Ascending aorta (tissue), 2 donors: ENCODE results near the gene KRTAP12-1. TPM values are rescaled to one million over a fixed set of nuclear protein-coding genes. Genes with fewer than 3 reads are reported as not detected.
"Not testable (repeated sequence)": the region's sequence is repeated elsewhere in the genome, so short reads cannot be mapped to it uniquely, and the experiment has no call there.

Source experiments
- DNase-seq, 2 donors: peaks; one replicate each; pipeline ENCODE4 v3.0.0-alpha.2; 2019; ENCODE audit warnings: low spot score in 2 of 2
- H3K27ac ChIP-seq, 2 donors: fragments of 200-600 bp; sonication (generic); one replicate each; pipeline ENCODE4 v1.5.1; 2016 to 2017; ENCODE audit warnings: mild to moderate bottlenecking in 1 of 2
- H3K27me3 ChIP-seq: fragments of 200-600 bp; sonication (generic); one replicate; pipeline ENCODE4 v1.5.1; 2017
- H3K36me3 ChIP-seq, 2 donors: fragments of 200-600 bp; sonication (generic); one replicate each; pipeline ENCODE4 v1.5.1; 2016
- H3K4me1 ChIP-seq, 2 donors: fragments of 200-600 bp; sonication (generic); one replicate each; pipeline ENCODE4 v1.5.1; 2016 to 2017; ENCODE audit warnings: mild to moderate bottlenecking in 1 of 2
- H3K4me3 ChIP-seq, 2 donors: fragments of 200-600 bp; sonication (generic); one replicate each; pipeline ENCODE4 v1.5.1; 2016 to 2017; ENCODE audit warnings: mild to moderate bottlenecking in 1 of 2
- H3K9me3 ChIP-seq, 2 donors: fragments of 200-600 bp; sonication (generic); one replicate each; pipeline ENCODE4 v1.5.1; 2016
- CTCF ChIP-seq, 3 experiments: fragments of 200-600 bp in 2 of 3; fragments of 450-650 bp in 1 of 3; sonication (generic) in 2 of 3; IDR thresholded peaks; one replicate each; pipeline ENCODE4 v1.5.1; 2016 to 2019; ENCODE audit warnings: antibody characterized with exemption in 3 of 3, mild to moderate bottlenecking in 1 of 3, moderate library complexity in 1 of 3
- intact Hi-C: fragments of 100-400 bp; cut with DNase I; formaldehyde crosslinking; loops from one replicate; pipeline ENCODE4 v1.15.1; 2023
- total RNA-seq: library from RNA; depleted of rRNA; stranded (reverse); fragments of >200 nt; gene quantifications from one replicate; pipeline ENCODE4 v1.1.0, GENCODE V29; 2016

Gene KRTAP12-1
- total RNA-seq, 1 donor from 2014 or later: not detected

- intact Hi-C loops: no loop called here
- Histone ChIP-seq H3K9me3 (peaks cover 4 to 13% of the 10 kb centered on the region in 2 donors), H3K36me3 (no peaks in the 10 kb centered on the region), H3K27me3 (no peaks in the 10 kb centered on the region), H3K4me1 (no peaks in the 10 kb centered on the region), H3K27ac (no peak overlapping the region), H3K4me3 (no peak overlapping the region)
- no peak for TF ChIP-seq CTCF (IDR thresholded peaks at IDR 0.05)
- no peak for DNase-seq
Measured at GRCh38 chr21:44667612-44668011, 14.4 kb downstream of the KRTAP12-1 start.

- H3K4me3 ChIP-seq: no peak within 1 kb of the TSS
- peaks cover 0 to 4% of the 10 kb centered on the region in 2 donors for H3K9me3 ChIP-seq
- H3K27me3 ChIP-seq: no peaks in the 10 kb centered on the region
- no peaks in the 10 kb centered on the region for H3K36me3 ChIP-seq
- intact Hi-C loops: no loop called here
- no peaks in the 10 kb centered on the region for H3K4me1 ChIP-seq
- no peak for TF ChIP-seq CTCF (IDR thresholded peaks at IDR 0.05)
- no peak within 1 kb of the TSS for H3K27ac ChIP-seq
- no peak for DNase-seq
Measured at GRCh38 chr21:44666401-44667320, 15.3 kb downstream of the KRTAP12-1 start, which contains the start of gene KRTAP12-2. Gene KRTAP12-2 (minus strand): TSS chr21:44666927. CDS start chr21:44666886, 41 bp downstream.

DNA sequence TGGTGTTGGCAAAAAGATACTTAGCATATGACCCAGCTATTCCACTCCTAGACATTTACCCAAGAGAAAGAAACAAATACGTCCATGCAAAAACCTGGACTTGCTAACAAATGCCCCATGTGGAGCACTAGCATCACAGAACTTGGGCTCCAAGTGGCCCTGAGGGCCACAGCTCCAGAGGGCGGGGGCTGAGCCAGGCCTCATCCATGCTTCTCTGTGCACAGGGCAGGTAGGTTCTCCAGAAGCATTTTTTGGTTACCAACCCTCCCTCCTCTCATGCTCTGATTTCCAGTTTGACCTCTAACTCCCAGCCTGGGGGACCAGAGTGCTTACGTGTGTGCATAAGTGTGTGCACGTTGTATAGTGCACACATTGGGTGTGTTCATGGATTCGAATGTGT lies 17.3 kb downstream of the KRTAP12-1 start:
- intact Hi-C loops: no loop called here
- TF ChIP-seq CTCF (IDR thresholded peaks at IDR 0.05): no peak
- Histone ChIP-seq H3K27ac (no peak overlapping the region), H3K4me3 (no peak overlapping the region), H3K9me3 (no peaks in the 10 kb centered on the region), H3K36me3 (no peaks in the 10 kb centered on the region), H3K4me1 (no peaks in the 10 kb centered on the region), H3K27me3 (no peaks in the 10 kb centered on the region)
- DNase-seq: peak in 1 of 2 donors; percentile 9

- H3K36me3 ChIP-seq, H3K4me3 ChIP-seq, H3K27ac ChIP-seq, intact Hi-C loops, DNase-seq, H3K9me3 ChIP-seq, H3K27me3 ChIP-seq, H3K4me1 ChIP-seq: not testable (repeated sequence)
Measured at GRCh38 chr21:44661567-44661966, 20.4 kb downstream of the KRTAP12-1 start.

- DNase-seq: no peak
- Histone ChIP-seq H3K27me3 (no peaks in the 10 kb centered on the region), H3K36me3 (no peaks in the 10 kb centered on the region), H3K4me3 (no peak overlapping the region), H3K4me1 (no peaks in the 10 kb centered on the region), H3K9me3 (no peaks in the 10 kb centered on the region), H3K27ac (no peak overlapping the region)
- TF ChIP-seq CTCF (IDR thresholded peaks at IDR 0.05): no peak
- intact Hi-C loops: no loop called here
Measured at GRCh38 chr21:44658913-44659595, 22.9 kb downstream of the KRTAP12-1 start.

GRCh38 chr21:44658541-44658910 lies 23.4 kb downstream of the KRTAP12-1 start:
- H3K9me3 ChIP-seq: no peaks in the 10 kb centered on the region
- H3K27me3 ChIP-seq: no peaks in the 10 kb centered on the region
- H3K36me3 ChIP-seq: no peaks in the 10 kb centered on the region
- no peak for DNase-seq
- TF ChIP-seq CTCF (IDR thresholded peaks at IDR 0.05): no peak
- no peaks in the 10 kb centered on the region for H3K4me1 ChIP-seq
- H3K27ac ChIP-seq: no peak overlapping the region
- H3K4me3 ChIP-seq: no peak overlapping the region
- intact Hi-C loops: no loop called here
